K562 (cell line): ENCODE results near the gene ZC3H12A. TPM values are rescaled to one million over a fixed set of nuclear protein-coding genes. Genes with fewer than 3 reads are reported as not detected.

Source experiments
- ADNP ChIP-seq: fragments of 200-800 bp; sonication (Bioruptor generic); IDR thresholded peaks from 2 replicates; pipeline ENCODE4 v1.6.1; 2016; ENCODE audit warnings: missing genetic modification characterization, missing compliant biosample characterization
- DMBX1 ChIP-seq: fragments of 250-450 bp; sonication (Bioruptor Pico); IDR thresholded peaks from 2 replicates; pipeline ENCODE4 v1.8.0; 2022; ENCODE audit warnings: inconsistent platforms, mild to moderate bottlenecking, moderate library complexity, borderline replicate concordance
- HLTF ChIP-seq: fragments of 450-650 bp; IDR thresholded peaks from 2 replicates; pipeline ENCODE4 v1.6.1; 2016
- HNRNPH1 ChIP-seq: fragments of 200-400 bp; formaldehyde crosslinking; optimal IDR thresholded peaks from 2 replicates; pipeline ENCODE3; 2017; ENCODE audit warnings: low read depth, mild to moderate bottlenecking, low read length, moderate library complexity
- MXI1 ChIP-seq: IDR thresholded peaks from 2 replicates; pipeline ENCODE4 v1.6.1; 2011; ENCODE audit warnings: low read depth, mild to moderate bottlenecking, improper control_type of control experiment, low read length
- NR3C1 ChIP-seq: sonication (generic); formaldehyde crosslinking; IDR thresholded peaks from 2 replicates; pipeline ENCODE4 v1.8.1; 2022; ENCODE audit warnings: missing genetic modification reagents
- NRF1 ChIP-seq, 2 experiments: fragments of 450-650 bp; IDR thresholded peaks in 1 of 2; conservative IDR thresholded peaks in 1 of 2; 2 replicates each; pipeline ENCODE4 v1.6.1; 2014; ENCODE audit warnings: mild to moderate bottlenecking in 2 of 2
- SIRT6 ChIP-seq: IDR thresholded peaks from one replicate; pipeline ENCODE4 v1.6.1; 2012; ENCODE audit warnings: low read depth, mild to moderate bottlenecking, control low read depth, inconsistent platforms, low read length, moderate library complexity
- polyA plus RNA-seq, 8 experiments: library from polyadenylated mRNA; depleted of rRNA in 4 of 8; stranded (reverse) in 5 of 8; unstranded in 3 of 8; fragments of >200 nt; fragmentation: Nextera tagmentation in 2 of 8; fragmentation: Illumina TruSeq in 1 of 8; extraction: Ambion mirVana in 2 of 8; extraction: Trizol in 1 of 8; gene quantifications; 2 replicates each; pipeline versions ENCODE4 v1.2.1 to v1.2.3, GENCODE V29; 2011 to 2014; ENCODE audit warnings: inconsistent platforms in 1 of 8, missing spikeins in 1 of 8
- total RNA-seq, 7 experiments: library from RNA; depleted of rRNA in 6 of 7; stranded (reverse); fragments of >200 nt in 6 of 7; fragmentation: Illumina TruSeq in 2 of 7; extraction: Trizol in 2 of 7; gene quantifications; 2 replicates each; pipeline versions ENCODE4 v1.2.1 to v1.2.3, GENCODE V29; 2011 to 2021; ENCODE audit warnings: low replicate concordance in 1 of 7
- TF ChIP-seq, protein P1 (sequence below): sonication (generic); formaldehyde crosslinking; IDR thresholded peaks from 2 replicates; pipeline ENCODE4 v1.8.0; 2022; ENCODE audit warnings: mild to moderate bottlenecking, missing genetic modification reagents
- TF ChIP-seq, protein P2 (sequence below): fragments of 450-650 bp; formaldehyde crosslinking; IDR thresholded peaks from 2 replicates; pipeline ENCODE4 v1.4.0; 2022; ENCODE audit warnings: missing genetic modification characterization
- TF ChIP-seq, protein P3 (sequence below): fragments of 200-600 bp; sonication (generic); IDR thresholded peaks from one replicate; pipeline ENCODE4 v1.6.1; 2012; ENCODE audit warnings: mild to moderate bottlenecking, low read depth, low read length, inconsistent platforms
- TF ChIP-seq, protein P4 (sequence below): fragments of 250-450 bp; sonication (Bioruptor Pico); IDR thresholded peaks from 2 replicates; pipeline ENCODE4 v1.8.0; 2022; ENCODE audit warnings: inconsistent platforms, mild to moderate bottlenecking, moderate library complexity, borderline replicate concordance

The ZC3H12A gene
- total and polyA plus RNA-seq, 9 of the 15 experiments (the other 6 are each of a cell fraction or from before 2014, with no cell fraction given): 0.14 to 9.4 (median 6.7) TPM

DNA sequence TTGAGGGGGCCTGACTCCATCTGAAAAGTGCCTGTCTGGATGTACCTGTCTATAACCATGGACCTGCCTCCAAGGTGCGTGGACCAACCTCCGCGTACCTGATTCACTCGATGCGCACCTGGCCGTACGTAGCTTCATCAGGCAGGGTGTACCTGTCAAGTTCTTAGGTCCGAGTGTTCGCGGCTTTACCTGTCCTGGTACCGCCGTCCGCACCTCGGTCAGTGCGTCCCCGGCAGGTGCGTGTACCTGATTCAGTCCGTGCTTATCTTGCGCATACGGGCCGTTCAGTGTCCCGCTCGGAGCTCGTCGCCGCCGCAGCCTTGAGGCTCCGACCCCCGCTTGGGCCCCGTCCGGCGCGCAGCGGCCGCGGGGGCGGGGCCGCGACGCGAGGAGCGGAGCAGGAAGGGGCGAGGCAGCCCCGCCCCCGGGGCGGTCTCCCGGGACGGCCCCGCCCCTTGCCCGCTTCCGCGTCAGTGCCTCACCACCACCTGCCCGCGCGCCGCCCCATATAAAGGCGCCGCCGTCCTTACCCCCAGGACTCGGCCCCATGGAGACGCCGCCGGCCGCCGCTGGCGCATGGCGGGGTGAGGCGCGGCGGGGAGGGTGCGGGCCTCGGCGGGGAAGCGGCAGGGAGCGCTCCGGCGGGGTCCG lies at the start of gene ZC3H12A (continued):
- TF ChIP-seq, protein P1, sequence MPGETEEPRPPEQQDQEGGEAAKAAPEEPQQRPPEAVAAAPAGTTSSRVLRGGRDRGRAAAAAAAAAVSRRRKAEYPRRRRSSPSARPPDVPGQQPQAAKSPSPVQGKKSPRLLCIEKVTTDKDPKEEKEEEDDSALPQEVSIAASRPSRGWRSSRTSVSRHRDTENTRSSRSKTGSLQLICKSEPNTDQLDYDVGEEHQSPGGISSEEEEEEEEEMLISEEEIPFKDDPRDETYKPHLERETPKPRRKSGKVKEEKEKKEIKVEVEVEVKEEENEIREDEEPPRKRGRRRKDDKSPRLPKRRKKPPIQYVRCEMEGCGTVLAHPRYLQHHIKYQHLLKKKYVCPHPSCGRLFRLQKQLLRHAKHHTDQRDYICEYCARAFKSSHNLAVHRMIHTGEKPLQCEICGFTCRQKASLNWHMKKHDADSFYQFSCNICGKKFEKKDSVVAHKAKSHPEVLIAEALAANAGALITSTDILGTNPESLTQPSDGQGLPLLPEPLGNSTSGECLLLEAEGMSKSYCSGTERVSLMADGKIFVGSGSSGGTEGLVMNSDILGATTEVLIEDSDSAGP (CRISPR knock-in tag): no peak
- TF ChIP-seq NRF1 (conservative IDR thresholded peaks at IDR 0.05 in 1 of 2, IDR thresholded peaks at IDR 0.05 in 1 of 2) (peak in 1 of 2 experiments; percentile 79), SIRT6 (no peak), ADNP (no peak), HNRNPH1 (no peak), NR3C1 (CRISPR knock-in tag) (no peak), MXI1 (no peak), HLTF (no peak), DMBX1 (no peak)
- TF ChIP-seq, protein P2, sequence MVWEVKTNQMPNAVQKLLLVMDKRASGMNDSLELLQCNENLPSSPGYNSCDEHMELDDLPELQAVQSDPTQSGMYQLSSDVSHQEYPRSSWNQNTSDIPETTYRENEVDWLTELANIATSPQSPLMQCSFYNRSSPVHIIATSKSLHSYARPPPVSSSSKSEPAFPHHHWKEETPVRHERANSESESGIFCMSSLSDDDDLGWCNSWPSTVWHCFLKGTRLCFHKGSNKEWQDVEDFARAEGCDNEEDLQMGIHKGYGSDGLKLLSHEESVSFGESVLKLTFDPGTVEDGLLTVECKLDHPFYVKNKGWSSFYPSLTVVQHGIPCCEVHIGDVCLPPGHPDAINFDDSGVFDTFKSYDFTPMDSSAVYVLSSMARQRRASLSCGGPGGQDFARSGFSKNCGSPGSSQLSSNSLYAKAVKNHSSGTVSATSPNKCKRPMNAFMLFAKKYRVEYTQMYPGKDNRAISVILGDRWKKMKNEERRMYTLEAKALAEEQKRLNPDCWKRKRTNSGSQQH (CRISPR knock-in tag): no peak
- TF ChIP-seq, protein P3, sequence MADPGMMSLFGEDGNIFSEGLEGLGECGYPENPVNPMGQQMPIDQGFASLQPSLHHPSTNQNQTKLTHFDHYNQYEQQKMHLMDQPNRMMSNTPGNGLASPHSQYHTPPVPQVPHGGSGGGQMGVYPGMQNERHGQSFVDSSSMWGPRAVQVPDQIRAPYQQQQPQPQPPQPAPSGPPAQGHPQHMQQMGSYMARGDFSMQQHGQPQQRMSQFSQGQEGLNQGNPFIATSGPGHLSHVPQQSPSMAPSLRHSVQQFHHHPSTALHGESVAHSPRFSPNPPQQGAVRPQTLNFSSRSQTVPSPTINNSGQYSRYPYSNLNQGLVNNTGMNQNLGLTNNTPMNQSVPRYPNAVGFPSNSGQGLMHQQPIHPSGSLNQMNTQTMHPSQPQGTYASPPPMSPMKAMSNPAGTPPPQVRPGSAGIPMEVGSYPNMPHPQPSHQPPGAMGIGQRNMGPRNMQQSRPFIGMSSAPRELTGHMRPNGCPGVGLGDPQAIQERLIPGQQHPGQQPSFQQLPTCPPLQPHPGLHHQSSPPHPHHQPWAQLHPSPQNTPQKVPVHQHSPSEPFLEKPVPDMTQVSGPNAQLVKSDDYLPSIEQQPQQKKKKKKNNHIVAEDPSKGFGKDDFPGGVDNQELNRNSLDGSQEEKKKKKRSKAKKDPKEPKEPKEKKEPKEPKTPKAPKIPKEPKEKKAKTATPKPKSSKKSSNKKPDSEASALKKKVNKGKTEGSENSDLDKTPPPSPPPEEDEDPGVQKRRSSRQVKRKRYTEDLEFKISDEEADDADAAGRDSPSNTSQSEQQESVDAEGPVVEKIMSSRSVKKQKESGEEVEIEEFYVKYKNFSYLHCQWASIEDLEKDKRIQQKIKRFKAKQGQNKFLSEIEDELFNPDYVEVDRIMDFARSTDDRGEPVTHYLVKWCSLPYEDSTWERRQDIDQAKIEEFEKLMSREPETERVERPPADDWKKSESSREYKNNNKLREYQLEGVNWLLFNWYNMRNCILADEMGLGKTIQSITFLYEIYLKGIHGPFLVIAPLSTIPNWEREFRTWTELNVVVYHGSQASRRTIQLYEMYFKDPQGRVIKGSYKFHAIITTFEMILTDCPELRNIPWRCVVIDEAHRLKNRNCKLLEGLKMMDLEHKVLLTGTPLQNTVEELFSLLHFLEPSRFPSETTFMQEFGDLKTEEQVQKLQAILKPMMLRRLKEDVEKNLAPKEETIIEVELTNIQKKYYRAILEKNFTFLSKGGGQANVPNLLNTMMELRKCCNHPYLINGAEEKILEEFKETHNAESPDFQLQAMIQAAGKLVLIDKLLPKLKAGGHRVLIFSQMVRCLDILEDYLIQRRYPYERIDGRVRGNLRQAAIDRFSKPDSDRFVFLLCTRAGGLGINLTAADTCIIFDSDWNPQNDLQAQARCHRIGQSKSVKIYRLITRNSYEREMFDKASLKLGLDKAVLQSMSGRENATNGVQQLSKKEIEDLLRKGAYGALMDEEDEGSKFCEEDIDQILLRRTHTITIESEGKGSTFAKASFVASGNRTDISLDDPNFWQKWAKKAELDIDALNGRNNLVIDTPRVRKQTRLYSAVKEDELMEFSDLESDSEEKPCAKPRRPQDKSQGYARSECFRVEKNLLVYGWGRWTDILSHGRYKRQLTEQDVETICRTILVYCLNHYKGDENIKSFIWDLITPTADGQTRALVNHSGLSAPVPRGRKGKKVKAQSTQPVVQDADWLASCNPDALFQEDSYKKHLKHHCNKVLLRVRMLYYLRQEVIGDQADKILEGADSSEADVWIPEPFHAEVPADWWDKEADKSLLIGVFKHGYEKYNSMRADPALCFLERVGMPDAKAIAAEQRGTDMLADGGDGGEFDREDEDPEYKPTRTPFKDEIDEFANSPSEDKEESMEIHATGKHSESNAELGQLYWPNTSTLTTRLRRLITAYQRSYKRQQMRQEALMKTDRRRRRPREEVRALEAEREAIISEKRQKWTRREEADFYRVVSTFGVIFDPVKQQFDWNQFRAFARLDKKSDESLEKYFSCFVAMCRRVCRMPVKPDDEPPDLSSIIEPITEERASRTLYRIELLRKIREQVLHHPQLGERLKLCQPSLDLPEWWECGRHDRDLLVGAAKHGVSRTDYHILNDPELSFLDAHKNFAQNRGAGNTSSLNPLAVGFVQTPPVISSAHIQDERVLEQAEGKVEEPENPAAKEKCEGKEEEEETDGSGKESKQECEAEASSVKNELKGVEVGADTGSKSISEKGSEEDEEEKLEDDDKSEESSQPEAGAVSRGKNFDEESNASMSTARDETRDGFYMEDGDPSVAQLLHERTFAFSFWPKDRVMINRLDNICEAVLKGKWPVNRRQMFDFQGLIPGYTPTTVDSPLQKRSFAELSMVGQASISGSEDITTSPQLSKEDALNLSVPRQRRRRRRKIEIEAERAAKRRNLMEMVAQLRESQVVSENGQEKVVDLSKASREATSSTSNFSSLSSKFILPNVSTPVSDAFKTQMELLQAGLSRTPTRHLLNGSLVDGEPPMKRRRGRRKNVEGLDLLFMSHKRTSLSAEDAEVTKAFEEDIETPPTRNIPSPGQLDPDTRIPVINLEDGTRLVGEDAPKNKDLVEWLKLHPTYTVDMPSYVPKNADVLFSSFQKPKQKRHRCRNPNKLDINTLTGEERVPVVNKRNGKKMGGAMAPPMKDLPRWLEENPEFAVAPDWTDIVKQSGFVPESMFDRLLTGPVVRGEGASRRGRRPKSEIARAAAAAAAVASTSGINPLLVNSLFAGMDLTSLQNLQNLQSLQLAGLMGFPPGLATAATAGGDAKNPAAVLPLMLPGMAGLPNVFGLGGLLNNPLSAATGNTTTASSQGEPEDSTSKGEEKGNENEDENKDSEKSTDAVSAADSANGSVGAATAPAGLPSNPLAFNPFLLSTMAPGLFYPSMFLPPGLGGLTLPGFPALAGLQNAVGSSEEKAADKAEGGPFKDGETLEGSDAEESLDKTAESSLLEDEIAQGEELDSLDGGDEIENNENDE: no peak
- TF ChIP-seq, protein P4, sequence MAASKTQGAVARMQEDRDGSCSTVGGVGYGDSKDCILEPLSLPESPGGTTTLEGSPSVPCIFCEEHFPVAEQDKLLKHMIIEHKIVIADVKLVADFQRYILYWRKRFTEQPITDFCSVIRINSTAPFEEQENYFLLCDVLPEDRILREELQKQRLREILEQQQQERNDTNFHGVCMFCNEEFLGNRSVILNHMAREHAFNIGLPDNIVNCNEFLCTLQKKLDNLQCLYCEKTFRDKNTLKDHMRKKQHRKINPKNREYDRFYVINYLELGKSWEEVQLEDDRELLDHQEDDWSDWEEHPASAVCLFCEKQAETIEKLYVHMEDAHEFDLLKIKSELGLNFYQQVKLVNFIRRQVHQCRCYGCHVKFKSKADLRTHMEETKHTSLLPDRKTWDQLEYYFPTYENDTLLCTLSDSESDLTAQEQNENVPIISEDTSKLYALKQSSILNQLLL (CRISPR knock-in tag): no peak
